GM18909 (cell line): Measurements from ENCODE around the gene WNK2.

Source experiments
- ATAC-seq: cut with Tn5 transposase; IDR thresholded peaks from one replicate; pipeline ENCODE4 v1.9.1; 2021; ENCODE audit warnings: mild to moderate bottlenecking; ENCODE audit not compliant: unreplicated experiment, poor library complexity

Gene WNK2

DNA sequence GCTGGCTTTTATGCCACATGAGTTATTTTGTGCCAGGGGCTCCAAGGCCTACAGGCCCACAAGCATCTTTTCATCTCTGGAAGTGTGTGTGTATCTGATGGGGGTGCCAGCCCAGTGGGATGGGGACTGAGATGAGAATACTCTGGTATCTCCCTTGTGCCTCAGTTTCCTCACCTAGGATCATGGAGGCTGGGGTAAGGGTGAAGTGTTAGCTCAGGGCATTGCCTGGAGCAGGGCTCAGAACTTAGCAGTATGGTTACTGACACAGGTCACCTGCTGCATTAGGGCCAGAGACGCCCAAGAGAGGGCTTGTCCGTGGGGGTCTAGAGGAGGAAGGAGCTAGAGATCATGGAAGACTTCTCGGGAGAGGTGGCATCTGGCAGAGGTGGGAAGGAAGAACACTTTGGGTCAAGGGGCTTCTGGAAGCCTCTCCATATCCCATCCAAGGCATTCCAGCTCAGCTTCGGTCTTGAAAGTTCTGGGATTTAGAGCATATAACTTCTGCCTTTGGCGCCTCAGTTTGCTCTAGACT lies 742 bp upstream of the WNK2 start:
- no peak for ATAC-seq

DNA sequence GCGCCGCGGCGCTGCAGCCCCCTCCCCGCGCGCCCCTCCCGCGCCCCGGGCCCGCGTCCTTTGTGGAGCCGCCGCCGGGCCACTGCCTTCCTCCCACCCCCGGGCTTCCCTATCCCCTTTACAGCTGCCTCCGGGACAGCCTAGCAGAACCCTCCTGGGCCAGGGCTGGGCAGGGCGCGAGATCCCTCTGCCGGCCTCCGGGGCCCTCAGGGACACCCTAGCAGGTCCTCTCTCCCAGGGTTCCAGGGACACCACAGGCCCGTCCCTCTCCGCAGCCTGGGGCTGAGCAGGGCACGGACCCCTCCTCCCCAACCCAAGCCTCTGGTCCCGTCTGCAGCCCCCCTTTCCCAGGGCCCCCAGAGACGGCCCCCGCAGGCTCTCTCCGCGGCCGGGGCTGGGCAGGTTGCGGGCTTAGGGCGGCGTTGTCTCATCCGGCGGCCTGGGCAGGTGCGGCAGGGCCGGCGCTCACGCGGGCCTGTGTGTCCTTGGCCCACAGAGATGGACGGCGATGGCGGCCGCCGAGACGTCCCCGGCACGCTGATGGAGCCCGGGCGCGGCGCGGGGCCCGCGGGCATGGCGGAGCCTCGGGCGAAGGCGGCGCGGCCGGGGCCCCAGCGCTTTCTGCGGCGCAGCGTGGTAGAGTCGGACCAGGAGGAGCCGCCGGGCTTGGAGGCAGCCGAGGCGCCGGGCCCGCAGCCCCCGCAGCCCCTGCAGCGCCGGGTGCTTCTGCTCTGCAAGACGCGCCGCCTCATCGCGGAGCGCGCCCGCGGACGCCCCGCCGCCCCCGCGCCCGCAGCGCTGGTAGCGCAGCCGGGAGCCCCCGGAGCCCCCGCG lies 710 bp downstream of the WNK2 start:
- no peak for ATAC-seq

DNA sequence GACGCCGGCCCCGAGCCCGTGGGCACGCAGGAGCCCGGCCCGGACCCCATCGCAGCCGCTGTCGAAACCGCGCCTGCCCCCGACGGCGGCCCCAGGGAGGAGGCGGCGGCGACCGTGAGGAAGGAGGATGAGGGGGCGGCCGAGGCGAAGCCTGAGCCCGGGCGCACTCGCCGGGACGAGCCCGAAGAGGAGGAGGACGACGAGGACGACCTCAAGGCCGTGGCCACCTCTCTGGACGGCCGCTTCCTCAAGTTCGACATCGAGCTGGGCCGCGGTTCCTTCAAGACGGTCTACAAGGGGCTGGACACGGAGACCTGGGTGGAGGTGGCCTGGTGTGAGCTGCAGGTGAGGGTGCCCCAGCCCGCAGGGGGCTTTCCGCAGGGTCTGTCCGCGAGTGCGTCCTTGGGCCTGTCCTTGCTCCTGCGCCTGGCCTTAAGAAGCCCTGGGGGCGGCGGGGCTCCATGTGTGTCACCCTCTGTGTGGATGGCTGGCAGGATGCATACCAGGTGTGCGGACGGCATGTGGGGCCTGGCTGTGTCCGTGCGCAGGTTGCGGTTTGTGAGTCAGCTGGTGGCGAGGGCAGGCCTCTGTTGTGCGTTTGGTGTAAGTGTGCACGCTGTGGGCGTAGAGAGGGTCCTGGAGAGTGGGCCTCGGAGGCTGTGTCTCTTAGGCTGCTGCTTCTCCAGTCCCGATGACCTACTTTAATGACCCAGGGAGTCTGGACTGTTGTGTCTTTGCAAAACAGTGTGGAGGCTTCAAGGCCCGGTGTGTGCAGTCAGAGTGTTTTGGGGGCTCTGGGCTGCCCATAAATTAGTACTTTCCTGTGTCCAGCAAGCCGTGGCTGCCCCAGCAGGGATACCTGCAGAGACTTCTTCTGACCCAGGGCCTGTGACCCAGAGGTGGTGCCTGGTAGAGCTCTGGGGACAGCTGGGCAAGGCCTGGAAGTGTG lies 1.6 kb downstream of the WNK2 start:
- ATAC-seq, result no peak

DNA sequence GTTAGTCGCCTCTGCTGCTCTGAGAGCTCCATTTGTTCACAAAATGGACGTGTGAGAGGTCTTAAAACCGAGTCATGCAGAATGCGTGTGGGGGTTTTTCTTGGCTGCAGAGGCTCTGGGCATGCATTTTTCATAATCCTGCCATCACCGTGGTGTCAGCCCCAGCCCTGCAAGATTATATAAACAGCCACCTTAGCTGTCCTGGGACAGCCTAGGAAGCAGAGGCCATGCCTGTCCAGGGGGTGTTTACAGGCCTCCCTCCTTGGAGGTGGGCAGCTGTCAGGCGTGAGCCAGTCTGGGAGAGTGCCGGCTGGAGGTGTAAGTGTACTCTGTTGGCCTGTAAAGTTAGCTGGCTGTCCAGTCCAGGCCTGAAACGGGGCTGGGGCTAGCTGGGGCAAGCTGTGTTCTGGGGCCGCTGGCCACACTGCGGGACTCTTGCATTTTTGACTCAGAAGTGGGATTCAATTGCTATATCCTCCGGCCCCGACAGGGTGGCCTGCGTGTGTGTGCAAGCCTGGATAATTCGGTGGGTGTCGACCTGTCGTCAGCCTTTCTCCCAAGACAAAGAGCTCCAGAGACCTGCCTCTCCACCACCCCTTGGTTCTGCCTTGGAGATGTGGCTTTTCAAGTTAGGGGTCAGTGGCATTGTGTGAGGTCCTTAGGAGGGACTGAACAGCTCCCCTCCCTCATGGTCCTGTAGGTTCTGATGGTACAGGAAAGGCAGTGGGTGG lies 2.4 kb downstream of the WNK2 start:
- no peak for ATAC-seq

DNA sequence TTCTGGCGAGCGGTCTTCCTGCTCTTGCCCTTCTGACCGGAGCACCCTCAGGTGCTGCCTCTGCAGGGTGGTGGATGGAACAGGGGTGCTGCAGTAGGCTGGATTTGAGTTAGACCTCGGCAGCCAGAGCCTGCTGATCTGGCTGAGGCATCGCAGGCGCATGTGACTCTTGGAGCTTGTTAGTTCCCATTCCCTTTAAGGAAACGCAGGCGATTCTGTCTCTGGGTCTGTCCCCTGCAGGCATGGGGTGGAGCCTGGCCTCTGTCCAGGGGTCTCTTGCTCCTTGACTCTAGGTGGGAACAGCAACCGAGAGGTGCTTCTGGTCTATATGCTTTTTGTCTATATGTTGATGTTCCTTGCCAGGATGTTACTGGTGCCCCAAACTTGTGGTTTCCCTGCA lies 3.1 kb downstream of the WNK2 start:
- no peak for ATAC-seq

DNA sequence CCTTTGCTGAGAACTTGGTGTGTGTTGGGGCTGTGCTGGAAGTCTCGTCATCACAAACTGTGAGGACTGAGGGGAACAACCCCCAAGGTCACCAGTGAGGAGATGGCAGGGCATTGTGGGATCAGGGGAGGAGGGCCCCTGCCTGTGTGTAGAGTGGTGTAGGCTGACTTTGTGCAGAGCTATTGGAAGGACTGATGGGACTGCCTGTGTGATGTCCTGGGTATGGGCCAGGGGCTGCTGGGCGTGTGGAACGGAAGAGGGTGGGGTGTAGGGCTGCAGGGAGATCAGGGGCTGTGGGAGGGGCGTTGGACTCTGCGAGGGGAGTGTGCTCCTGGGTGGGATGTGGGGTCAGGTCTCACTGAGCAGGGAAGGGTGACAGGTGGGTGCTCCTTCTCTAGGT lies 3.6 kb downstream of the WNK2 start:
- ATAC-seq, result no peak

DNA sequence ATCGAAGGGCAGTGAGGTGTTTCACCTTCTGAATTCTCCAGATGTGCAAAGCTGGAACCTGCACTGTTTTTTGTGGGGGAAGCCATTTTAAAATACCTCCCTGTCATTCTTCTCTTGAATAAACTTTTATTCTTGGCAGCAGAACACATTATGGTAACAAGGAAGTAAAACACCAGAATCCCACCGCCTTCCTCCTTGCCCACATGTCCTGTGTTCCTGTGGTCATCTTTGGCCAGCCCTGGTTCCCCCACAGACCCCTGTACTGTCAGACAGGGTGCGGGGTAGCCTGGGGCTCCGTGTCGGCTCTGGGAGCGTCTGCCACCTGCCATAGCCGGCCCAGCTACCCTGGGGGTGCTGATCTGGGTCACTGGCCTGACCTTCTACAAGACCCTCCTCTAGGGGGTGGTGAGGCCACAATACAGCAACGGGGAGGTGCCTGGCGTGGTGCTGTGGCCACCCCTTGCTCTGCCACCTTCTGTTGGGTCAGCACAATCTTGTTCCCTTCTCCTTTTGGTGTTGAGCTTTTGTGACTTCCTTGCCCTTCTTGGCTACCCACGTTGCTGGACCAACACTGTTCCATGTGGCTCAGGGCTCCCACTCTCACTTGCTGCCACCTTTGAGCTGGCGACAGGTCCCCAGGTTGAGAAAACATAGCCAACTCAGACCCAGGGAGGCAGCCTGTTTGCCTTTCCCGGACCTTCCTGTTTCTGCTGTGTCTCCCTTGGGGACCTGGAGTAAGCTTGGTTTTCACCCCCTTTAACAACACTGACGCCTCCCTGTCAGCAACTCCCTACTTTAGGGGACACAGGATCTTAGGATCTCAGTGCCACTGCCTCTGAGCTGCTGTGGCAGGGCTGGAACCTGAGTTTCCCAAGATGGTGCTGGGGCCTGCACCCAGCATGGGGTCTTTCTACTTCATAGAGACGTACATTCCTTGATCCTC lies 4.8 kb downstream of the WNK2 start:
- no peak for ATAC-seq

DNA sequence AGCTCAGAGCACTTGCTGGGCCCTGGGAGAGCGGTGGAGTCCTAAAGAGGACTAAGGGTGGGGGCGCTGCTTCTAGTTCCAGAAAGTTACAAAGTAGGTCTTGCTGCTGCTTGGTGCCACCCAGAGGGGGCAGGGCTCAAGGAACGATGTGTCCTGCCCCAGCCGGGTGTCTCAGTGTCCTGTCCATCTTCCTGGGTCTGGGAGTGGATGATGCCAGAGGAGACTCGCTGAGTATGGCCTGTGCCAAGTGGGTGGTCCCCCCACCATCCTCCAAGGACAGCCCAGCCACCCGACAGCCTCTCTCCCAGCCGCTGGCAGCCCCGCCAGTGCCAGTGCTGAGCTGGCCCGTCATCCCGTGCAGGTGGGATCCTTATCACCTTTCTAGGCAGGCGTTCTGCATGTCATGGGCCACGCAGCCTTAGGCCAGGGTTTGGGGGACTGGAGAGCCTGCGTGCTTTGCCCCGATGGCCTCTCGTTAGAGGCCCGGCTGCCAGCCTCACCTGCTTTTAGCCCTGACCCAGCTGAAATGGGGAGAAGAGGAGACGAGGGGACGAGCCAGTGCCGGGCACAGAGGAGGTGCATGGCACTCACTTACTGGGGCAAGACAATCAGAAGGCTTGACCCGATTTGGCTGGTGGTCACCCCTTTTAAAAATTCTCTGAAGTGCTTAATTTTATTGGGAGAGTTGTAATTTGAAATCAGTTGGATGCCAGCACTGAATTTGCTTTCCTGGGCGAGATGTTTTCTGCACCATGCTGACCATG lies 5.6 kb downstream of the WNK2 start:
- ATAC-seq, result no peak

DNA sequence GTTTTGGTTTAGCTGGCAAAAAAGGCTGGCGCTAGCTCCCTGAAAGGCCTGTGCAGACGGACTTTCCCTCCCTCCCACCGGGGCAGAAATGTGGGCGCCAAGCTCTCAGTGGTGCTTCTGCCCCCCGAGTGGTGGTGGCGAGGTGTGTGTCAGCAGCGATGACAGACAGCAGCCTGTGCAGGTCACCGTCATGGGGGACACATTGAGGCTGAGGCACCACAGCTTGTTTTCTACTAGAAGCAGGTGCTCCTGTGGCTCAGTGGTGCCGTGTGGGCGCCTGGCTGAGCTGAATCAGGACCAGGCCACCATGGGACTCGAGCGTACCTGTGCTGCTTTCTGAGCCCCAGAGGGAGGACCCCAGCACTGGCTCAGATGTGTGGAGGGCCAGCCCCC lies 6.2 kb downstream of the WNK2 start:
- no peak for ATAC-seq

DNA sequence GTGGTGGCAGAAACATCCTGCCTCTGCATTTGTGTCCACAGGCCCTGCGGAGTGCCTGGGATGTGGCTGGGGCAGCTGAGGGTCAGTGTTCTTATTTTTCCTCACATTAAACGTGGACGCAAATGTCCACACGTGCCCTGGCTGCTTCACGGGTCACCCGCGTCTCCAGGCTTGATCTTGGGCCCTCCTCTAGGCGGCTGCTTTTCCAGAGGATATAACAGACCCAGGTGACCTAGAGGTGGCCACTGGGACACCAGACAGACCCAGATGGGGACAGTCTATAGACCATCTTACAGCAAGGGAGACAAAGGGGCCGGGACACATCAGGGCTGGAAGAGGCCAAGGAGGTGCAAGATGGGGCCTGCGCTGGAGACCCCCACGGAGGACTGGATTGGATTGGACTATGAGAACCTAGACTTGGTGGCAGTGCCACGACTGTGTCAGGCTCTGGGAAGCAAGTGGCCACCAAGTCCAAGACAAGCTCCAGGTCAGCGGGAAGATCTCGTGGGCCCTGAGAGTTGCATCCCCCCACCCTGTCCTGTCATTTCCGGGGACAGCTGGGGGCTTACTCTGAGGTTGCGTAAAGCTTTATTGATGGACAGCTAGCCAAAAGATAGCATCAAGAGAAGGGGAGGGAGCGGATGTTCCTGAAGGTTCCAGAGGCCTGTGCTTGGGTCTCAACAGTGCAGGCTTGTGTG lies 6.9 kb downstream of the WNK2 start:
- no peak for ATAC-seq

DNA sequence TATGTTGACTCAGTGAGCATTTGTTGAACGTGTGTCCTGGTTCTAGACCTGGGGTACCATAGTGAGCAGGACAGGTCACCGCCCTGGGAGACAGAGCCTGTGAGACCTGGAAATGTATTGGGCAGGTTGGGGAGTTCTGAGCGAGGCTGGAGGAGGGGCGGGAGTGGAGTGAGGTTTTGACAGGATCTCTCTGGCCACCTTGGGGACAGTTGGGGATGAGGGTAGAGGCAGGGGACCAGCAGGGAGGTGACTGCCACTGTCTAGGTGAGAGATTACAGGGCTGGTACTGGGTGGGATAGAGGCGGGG lies 7.4 kb downstream of the WNK2 start:
- ATAC-seq, result no peak

DNA sequence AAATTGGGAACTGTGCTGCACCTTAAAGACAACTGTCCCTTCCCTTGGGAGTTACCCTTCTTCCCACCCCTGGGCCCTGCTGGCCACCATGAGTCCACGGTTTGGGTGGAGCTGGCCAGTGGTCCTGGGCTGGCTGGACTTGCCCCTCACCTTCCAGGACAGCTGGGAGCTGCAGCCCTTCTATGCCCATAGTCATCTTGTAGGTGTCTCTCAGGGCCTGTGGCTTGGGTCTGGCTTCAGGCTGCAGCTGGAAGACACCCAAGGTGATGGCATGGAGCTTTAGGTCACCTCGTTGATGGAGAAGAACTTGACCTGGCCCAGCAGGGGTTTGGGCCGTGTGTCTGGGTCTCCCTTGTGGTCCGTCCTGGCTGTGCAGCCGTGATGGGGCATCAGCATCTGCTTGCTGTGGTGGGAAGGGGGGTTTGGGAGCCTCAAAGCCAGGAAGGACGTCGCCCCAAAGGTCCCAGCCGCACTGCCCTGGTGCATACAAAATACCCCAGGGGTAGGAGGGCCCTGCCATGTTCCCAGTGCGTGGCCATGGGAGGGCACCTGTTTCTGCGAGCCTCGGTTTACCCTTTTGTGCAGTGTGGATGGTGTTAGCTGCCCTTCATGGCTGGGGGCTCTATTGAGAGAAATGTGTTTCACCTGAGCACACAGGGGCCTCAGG lies 8.9 kb downstream of the WNK2 start:
- no peak for ATAC-seq

DNA sequence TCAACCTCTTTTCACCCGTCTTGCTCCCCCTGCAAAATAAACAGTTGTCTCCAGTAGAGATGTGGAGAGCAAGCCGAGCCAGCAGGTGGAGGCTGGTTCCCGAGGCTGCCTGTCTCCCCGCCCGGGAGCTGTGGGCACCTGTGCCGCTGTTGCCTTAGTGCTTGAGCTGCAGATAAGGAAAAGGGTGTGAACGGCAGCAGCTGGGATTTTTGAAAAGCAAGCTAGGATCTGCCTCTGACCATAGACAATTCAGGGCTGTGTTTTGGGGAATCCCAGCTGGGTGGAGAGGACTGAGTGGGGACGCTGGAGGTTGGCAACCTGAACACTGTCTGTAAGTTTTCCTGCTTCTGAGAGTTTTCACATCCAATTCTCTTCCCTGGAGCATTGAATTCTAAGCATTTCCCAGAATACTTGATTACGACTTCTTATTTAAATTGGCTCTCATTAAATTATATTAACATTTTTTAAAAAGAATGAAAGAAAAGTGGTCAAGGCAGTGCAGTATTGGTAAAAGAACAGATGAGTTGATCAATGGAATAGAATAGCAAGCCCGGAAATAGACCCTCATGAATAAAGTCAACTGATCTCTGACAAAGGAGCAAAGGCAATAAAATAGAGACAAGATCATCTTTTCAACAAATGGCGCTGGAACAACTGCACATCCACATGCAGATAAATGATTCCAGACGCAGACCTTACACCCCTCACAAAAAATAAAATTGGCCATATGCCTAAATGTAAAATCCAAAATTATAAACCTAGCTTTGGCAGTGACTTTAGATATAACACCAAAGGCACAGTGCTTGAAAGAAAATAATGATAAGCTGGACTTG lies 9.7 kb downstream of the WNK2 start:
- no peak for ATAC-seq

DNA sequence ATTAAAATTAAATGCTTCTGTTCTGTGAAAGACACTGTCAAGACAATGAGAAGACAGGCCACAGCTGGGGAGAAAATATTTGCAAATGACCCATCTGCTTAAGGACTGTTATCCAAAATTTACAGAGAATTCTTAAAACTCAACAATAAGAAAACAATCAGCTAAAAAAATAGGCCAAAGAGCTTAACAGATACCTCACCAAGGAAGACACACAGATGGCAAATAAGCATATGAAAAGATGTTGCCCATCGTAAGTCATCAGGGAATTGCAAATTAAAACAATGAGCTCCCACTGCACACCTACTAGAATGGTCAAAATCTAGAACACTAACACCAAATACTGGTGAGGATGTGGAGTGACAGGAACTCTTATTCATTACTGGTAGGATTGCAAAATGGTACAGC lies 10.3 kb downstream of the WNK2 start:
- no peak for ATAC-seq

DNA sequence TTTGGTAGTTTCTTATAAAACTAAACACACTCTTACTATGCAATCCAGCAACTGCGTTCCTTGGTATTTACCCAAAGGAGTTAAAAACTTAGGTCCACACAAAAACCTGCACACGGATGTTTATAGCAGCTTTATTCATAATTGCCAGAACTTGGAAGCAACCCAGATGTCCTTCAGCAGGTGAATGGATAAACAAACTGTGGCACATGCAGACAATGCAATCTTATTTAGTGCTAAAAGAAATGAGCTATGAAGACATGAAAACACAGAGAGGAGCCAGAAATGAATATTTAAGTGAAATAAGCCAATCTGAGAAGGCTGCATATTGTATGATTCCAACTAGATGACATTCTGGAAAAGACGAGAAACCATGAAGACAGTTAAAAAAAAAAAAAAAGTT lies 10.7 kb downstream of the WNK2 start:
- ATAC-seq, result no peak

DNA sequence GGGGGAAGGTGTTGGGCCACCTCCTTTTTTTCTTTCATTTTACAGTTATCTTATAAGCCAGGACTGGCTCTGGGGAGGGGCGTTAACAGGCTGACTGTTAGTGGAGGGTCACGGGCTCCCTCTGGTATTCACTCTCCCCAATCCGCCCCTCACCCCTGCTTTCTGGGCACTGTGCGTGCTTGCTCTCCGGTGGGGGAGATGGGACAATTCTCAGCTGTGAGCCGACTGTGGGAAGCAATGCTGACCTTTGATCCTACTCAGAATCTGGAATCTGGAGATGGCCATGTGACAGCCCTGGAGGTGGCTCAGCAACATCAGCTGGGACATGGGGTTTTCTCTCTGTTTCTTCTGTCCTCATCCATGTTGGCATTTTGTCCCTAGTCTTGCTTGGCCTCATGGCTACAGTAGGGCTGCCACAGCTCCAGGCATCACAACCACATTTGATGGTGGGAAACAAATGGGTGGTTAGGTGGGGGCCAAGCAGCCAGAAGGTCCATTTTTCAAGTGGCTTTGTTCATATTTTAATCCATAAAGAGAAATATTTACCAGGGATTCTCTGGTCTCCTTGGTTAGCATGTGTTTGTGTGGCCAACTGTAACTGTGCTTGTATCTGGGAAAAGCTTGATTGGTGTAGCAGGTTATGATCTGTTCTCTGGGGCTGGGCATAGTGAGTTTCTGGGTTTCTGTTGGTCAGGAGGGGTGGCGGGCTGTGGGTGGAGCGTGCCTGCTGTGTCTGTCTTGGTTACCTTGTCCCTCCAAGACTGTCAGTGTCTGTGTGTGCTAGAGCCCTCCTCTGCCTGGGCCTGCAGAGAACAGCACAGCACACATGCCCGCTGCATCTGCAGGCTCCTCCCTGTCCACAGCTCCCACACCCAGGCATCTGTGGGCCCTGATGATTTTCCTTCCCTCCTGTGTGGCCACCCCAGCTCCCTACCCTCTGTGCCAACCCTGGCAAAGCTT lies 12.4 kb downstream of the WNK2 start:
- ATAC-seq, result no peak
